Renal cortical epithelial cell (primary cell): Measurements from ENCODE around the gene RAB24. TPM values are rescaled to one million over a fixed set of nuclear protein-coding genes. Genes with fewer than 3 reads are reported as not detected.
A peak's percentile ranks its signal among the peaks of the same experiment; 100 is the strongest.

Experiments used
- DNase-seq: peaks from one replicate; pipeline ENCODE4 v3.0.0-alpha.2; 2011; ENCODE audit warnings: low read depth
- total RNA-seq: library from RNA; depleted of rRNA; stranded (reverse); fragments of >200 nt; gene quantifications from 2 replicates; pipeline ENCODE4 v1.2.3, GENCODE V29; 2014

Gene RAB24
- total RNA-seq, 1 donor from 2014 or later = 23.0 TPM

GRCh38 chr5:177296581-177296980 is 6.9 kb downstream of the RAB24 start:
- no peak for DNase-seq

DNA sequence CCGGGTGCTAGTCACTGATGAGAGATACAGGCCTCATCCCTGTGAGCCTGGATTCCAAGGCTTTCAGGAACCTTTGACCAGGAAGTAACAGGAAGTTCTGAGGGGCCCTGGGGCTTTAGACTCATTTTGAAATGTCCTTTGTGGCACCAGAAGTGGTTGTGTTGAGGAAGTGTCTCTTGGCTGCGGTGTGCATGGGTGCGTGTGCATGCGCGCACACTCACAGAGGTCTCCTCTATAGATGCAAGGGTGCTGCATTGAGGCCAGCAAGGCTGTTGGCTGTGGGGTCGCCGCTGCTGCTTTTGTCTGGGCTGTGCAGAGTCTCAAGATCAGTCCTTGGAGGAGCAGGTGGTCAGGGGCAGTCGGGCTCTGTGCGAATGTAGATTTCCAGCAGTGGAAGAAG is 7.6 kb downstream of the RAB24 start:
- DNase-seq = no peak

GRCh38 chr5:177294632-177295031 is 8.9 kb downstream of the RAB24 start:
- DNase-seq = no peak

DNA sequence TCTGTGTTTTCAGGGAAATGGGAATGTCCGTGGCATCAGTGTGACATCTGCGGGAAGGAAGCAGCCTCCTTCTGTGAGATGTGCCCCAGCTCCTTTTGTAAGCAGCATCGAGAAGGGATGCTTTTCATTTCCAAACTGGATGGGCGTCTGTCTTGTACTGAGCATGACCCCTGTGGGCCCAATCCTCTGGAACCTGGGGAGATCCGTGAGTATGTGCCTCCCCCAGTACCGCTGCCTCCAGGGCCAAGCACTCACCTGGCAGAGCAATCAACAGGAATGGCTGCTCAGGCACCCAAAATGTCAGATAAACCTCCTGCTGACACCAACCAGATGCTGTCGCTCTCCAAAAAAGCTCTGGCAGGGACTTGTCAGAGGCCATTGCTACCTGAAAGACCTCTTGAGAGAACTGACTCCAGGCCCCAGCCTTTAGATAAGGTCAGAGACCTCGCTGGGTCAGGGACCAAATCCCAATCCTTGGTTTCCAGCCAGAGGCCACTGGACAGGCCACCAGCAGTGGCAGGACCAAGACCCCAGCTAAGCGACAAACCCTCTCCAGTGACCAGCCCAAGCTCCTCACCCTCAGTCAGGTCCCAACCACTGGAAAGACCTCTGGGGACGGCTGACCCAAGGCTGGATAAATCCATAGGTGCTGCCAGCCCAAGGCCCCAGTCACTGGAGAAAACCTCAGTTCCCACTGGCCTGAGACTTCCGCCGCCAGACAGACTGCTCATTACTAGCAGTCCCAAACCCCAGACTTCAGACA is 9.5 kb downstream of the RAB24 start:
- no peak for DNase-seq

GRCh38 chr5:177291735-177292134 is 11.8 kb downstream of the RAB24 start:
- DNase-seq = no peak

- DNase-seq = no peak
Measured at GRCh38 chr5:177290816-177291596, 12.5 kb downstream of the RAB24 start.

GRCh38 chr5:177288191-177288590 is 15.3 kb downstream of the RAB24 start:
- no peak for DNase-seq

DNA sequence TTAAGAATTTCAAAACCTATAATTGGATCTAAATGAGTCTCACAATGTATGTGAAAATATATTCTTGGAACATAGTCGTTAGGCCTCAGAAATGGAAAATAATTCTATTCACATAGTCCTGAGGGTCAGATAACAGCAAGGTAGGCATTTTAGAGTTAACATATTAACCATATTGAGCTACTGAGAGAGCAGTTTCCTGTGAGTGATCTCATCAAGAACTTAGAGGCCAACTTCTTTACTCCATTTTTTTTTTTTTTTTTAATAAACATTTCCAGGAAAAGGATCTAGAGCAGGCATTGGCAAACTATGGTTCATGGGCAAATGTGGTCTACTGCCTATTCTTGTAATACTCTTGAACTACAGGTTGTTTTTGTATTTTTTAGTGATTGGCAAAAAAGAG is 26.6 kb downstream of the RAB24 start:
- DNase-seq = peak; percentile 34

GRCh38 chr5:177275883-177276282 is 27.6 kb downstream of the RAB24 start:
- no peak for DNase-seq

DNA sequence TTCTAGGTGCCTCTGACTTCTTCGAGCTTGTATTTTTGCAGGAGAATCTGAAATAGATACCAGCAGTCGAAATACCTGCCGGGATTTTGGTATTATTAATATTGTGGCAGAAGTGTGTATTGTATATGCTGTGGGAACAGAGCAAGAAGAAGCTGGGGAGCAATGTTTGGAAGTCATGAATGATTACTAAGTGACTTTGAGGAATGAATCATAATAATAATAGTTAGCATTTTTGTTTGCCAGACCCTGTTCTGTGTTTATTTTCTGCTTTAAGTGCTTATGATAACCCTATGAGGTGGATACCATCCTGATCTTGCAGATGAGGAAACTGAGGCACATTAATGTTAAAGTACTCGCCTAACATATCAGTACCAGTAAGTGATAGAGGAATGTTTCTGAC is 32.4 kb downstream of the RAB24 start:
- no peak for DNase-seq

DNA sequence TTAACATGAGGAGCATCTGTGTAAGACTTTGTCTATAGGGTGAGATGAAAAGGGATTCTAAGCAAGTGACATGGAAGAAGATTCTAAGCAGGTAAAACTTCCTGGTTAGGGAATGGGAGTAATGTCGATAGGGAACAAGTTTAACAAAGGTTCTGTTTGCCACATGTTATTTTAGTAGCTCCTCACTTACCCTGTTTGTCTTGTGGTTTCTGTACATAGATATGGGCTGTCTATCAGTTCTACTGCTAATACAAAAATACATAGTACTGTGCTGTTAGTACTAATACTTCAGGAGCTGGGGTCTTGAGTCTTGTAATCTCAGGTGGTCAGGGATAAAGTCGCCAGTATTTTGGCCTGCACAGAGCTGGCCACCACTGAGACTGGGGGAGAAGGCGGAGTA is 32.9 kb downstream of the RAB24 start:
- no peak for DNase-seq

- DNase-seq = no peak
Measured at GRCh38 chr5:177269976-177270375, 33.5 kb downstream of the RAB24 start.

- DNase-seq = no peak
Measured at GRCh38 chr5:177269232-177269895, 34.2 kb downstream of the RAB24 start.

DNA sequence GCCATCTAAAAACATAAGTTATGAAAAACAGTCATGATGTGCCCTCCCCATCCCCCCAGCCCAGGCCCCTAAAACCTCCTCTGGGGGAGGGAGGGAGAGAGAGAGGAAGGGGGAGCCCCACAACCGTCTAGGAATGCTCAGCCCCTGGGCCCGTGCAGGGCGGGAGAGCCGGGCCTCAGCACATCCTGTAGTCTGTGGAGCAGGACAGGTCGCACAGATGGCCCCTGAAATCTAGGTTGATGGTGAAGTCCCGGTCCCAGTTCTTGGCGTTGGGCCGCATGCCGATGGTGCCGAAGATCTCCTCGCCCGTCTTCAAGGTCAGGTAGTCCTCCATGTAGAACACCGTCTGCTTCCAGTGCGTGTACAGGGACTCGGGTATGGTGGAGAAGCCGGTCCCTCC is 38.1 kb downstream of the RAB24 start:
- DNase-seq = no peak

- DNase-seq = no peak
Measured at GRCh38 chr5:177264178-177264577, 39.3 kb downstream of the RAB24 start.

- DNase-seq = no peak
Measured at GRCh38 chr5:177261510-177261909, 42.0 kb downstream of the RAB24 start.

DNA sequence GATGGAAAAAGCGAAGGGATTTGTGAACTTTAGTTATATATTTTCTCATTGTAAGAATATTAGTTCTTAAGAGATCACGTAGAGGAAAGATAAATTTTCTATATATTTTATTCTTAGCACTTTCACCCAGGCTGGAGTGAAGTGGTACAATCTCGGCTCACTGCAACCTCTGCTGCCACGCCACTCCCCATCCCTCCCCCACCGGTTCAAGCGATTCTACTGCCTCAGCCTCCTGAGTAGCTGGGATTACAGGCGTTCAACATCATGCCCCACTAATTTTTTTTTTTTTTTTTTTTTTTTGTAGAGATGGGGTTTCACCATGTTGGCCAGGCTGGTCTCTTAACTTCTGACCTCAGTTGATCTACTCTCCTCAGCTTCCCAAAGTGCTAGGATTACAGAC is 42.6 kb downstream of the RAB24 start:
- no peak for DNase-seq

DNA sequence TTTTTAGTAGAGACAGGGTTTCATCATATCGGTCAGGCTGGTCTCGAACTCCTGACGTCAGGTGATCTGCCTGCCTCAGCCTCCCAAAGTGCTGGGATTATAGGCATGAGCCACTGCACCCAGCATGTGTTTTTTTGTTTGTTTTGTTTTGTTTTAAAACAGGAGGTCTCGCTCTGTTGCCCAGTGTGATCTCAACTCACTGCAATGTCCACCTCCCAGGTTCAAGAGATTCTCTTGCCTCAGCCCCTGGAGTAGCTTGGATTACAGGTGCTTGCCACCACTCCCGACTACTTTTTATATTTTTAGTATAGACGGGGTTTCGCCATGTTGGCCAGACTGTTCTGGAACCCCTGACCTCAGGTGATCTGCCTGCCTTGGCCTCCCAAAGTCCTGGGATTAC is 44.8 kb downstream of the RAB24 start:
- peak; percentile 27 for DNase-seq

GRCh38 chr5:177256296-177256695 is 47.2 kb downstream of the RAB24 start:
- DNase-seq = no peak

GRCh38 chr5:177253252-177253651 is 50.3 kb downstream of the RAB24 start:
- no peak for DNase-seq
